Neural progenitor cell (in vitro differentiated cells): ENCODE results near the gene RNF183.

ENCODE experiments used
- CTCF ChIP-seq: fragments of 200-600 bp; sonication (generic); IDR thresholded peaks from 2 replicates; pipeline ENCODE4 v1.5.1; 2017; ENCODE audit warnings: antibody characterized with exemption, mild to moderate bottlenecking
- EZH2 ChIP-seq: fragments of 200-600 bp; sonication (generic); IDR thresholded peaks from 2 replicates; pipeline ENCODE4 v1.6.1; 2017; ENCODE audit warnings: antibody characterized with exemption, mild to moderate bottlenecking, moderate library complexity
- EZH2phosphoT487 ChIP-seq: fragments of 200-600 bp; sonication (generic); IDR thresholded peaks from 2 replicates; pipeline ENCODE4 v1.6.1; 2017; ENCODE audit warnings: antibody characterized with exemption

- peak; percentile 73 for TF ChIP-seq CTCF
- no peak for TF ChIP-seq EZH2
- no peak for TF ChIP-seq EZH2phosphoT487
These were observed 6.1 kb upstream of the RNF183 start for GRCh38 chr9:113309204-113309813.
